Measurements from ENCODE around the gene GUCD1. TPM values are rescaled to one million over a fixed set of nuclear protein-coding genes. Genes with fewer than 3 reads are reported as not detected.

The GUCD1 gene
- total RNA-seq, 2 experiments from 2014 or later, result 114 to 144 TPM

- Histone ChIP-seq H3K9me2 (ENCODE audit: insufficient read depth, low read length) (no peaks in the 10 kb centered on the region), H4K20me1 (ENCODE audit: insufficient read depth, low read length) (no peaks in the 10 kb centered on the region), H3K9me3 (ENCODE audit: low read length) (no peaks in the 10 kb centered on the region), H3K4me1 (ENCODE audit: insufficient read depth, low read length, poor library complexity, severe bottlenecking) (no peaks in the 10 kb centered on the region), H2AFZ (ENCODE audit: low read length) (no peak overlapping the region), H3K4me2 (ENCODE audit: low read length) (no peak overlapping the region), H3K27ac (ENCODE audit: low read depth, low read length, poor library complexity, severe bottlenecking) (no peak overlapping the region), H3K4me3 (ENCODE audit: low read depth, low read length, poor library complexity, severe bottlenecking) (no peak overlapping the region), H3K36me3 (ENCODE audit: insufficient read depth, low read length) (peaks cover 79% of the 10 kb centered on the region), H3K79me2 (ENCODE audit: insufficient read depth, low read depth, low read length) (no peaks in the 10 kb centered on the region)
- no TSS peak for BruUV-seq (replicated peaks)
- CTCF ChIA-PET (ENCODE audit: unreplicated experiment), result no interaction called here
- intact Hi-C loops (cut with micrococcal nuclease; ENCODE audit: unreplicated experiment), result no loop called here
- DNase-seq (ENCODE audit: low spot score), result no peak
- POLR2A ChIA-PET, result no interaction called here
- TF ChIP-seq EZH2phosphoT487 (IDR thresholded peaks at IDR 0.05; ENCODE audit: borderline replicate concordance, low read depth, low read length) (no peak), CTCF (conservative IDR thresholded peaks at IDR 0.05; ENCODE audit: low read length) (no peak)
Observed at GRCh38 chr22:24543185-24543601, 11.7 kb downstream of the GUCD1 start.

- no peak overlapping the region for H3K4me3 ChIP-seq (ENCODE audit: low read depth, low read length, poor library complexity, severe bottlenecking)
- H3K79me2 ChIP-seq (ENCODE audit: insufficient read depth, low read depth, low read length), result no peaks in the 10 kb centered on the region
- no peak for TF ChIP-seq CTCF (conservative IDR thresholded peaks at IDR 0.05; ENCODE audit: low read length)
- no peak for TF ChIP-seq EZH2phosphoT487 (IDR thresholded peaks at IDR 0.05; ENCODE audit: borderline replicate concordance, low read depth, low read length)
- no peaks in the 10 kb centered on the region for H3K4me1 ChIP-seq (ENCODE audit: insufficient read depth, low read length, poor library complexity, severe bottlenecking)
- H4K20me1 ChIP-seq (ENCODE audit: insufficient read depth, low read length), result no peaks in the 10 kb centered on the region
- BruUV-seq (replicated peaks), result no TSS peak
- intact Hi-C loops (cut with micrococcal nuclease; ENCODE audit: unreplicated experiment), result no loop called here
- DNase-seq (ENCODE audit: low spot score), result no peak
- peaks cover 74% of the 10 kb centered on the region for H3K36me3 ChIP-seq (ENCODE audit: insufficient read depth, low read length)
- H3K9me2 ChIP-seq (ENCODE audit: insufficient read depth, low read length), result no peaks in the 10 kb centered on the region
- H3K4me2 ChIP-seq (ENCODE audit: low read length), result no peak overlapping the region
- no peak overlapping the region for H2AFZ ChIP-seq (ENCODE audit: low read length)
- ChIA-PET POLR2A (interaction anchor here (0.6 kb wide), 1 partner anchor 86 kb away, joined by 3 read pairs; no protein-coding TSS in a partner anchor), CTCF (ENCODE audit: unreplicated experiment) (no interaction called here)
- no peaks in the 10 kb centered on the region for H3K9me3 ChIP-seq (ENCODE audit: low read length)
- no peak overlapping the region for H3K27ac ChIP-seq (ENCODE audit: low read depth, low read length, poor library complexity, severe bottlenecking)
Observed at GRCh38 chr22:24542641-24543040, 12.3 kb downstream of the GUCD1 start.

GRCh38 chr22:24541681-24542515 is 13.0 kb downstream of the GUCD1 start:
- H3K4me2 ChIP-seq (ENCODE audit: low read length), result no peak overlapping the region
- no peaks in the 10 kb centered on the region for H3K9me2 ChIP-seq (ENCODE audit: insufficient read depth, low read length)
- H3K4me3 ChIP-seq (ENCODE audit: low read depth, low read length, poor library complexity, severe bottlenecking), result no peak overlapping the region
- peaks cover 66% of the 10 kb centered on the region for H3K36me3 ChIP-seq (ENCODE audit: insufficient read depth, low read length)
- H3K27ac ChIP-seq (ENCODE audit: low read depth, low read length, poor library complexity, severe bottlenecking), result no peak overlapping the region
- POLR2A ChIA-PET, result interaction anchor here (0.6 kb wide), 1 partner anchor 85 kb away, joined by 3 read pairs; no protein-coding TSS in a partner anchor
- no peak for TF ChIP-seq EZH2phosphoT487 (IDR thresholded peaks at IDR 0.05; ENCODE audit: borderline replicate concordance, low read depth, low read length)
- no peak for TF ChIP-seq CTCF (conservative IDR thresholded peaks at IDR 0.05; ENCODE audit: low read length)
- H3K79me2 ChIP-seq (ENCODE audit: insufficient read depth, low read depth, low read length), result no peaks in the 10 kb centered on the region
- intact Hi-C loops (cut with micrococcal nuclease; ENCODE audit: unreplicated experiment), result no loop called here
- H3K4me1 ChIP-seq (ENCODE audit: insufficient read depth, low read length, poor library complexity, severe bottlenecking), result no peaks in the 10 kb centered on the region
- DNase-seq (ENCODE audit: low spot score), result no peak
- no peak overlapping the region for H2AFZ ChIP-seq (ENCODE audit: low read length)
- BruUV-seq (replicated peaks), result no TSS peak
- H4K20me1 ChIP-seq (ENCODE audit: insufficient read depth, low read length), result no peaks in the 10 kb centered on the region
- CTCF ChIA-PET (ENCODE audit: unreplicated experiment), result no interaction called here
- H3K9me3 ChIP-seq (ENCODE audit: low read length), result no peaks in the 10 kb centered on the region

All from OCI-LY7 (cell line).